Duodenal mucosa (tissue), 2 donors: ENCODE measurements around the gene PMS1.

Experiments
- H3K27ac ChIP-seq: one replicate; pipeline ENCODE4 v1.7.0; 2013; ENCODE audit warnings: low read depth, low read length
- H3K27me3 ChIP-seq, 2 donors: one replicate each; pipeline ENCODE4 v1.7.0; 2013; ENCODE audit warnings: low read length in 2 of 2, control low read depth in 1 of 2; ENCODE audit not compliant: insufficient read depth in 2 of 2, control insufficient read depth in 1 of 2
- H3K36me3 ChIP-seq, 2 donors: one replicate each; pipeline ENCODE4 v1.7.0; 2013; ENCODE audit warnings: low read length in 2 of 2, control low read depth in 1 of 2; ENCODE audit not compliant: insufficient read depth in 2 of 2, control insufficient read depth in 1 of 2
- H3K4me1 ChIP-seq, 2 donors: one replicate each; pipeline ENCODE4 v1.7.0; 2013; ENCODE audit warnings: low read length in 2 of 2, control low read depth in 1 of 2; ENCODE audit not compliant: insufficient read depth in 2 of 2, control insufficient read depth in 1 of 2
- H3K4me3 ChIP-seq, 2 donors: one replicate each; pipeline ENCODE4 v1.7.0; 2013; ENCODE audit warnings: low read length in 2 of 2, low read depth in 1 of 2
- H3K9ac ChIP-seq, 2 donors: one replicate each; pipeline ENCODE4 v1.7.0; 2013; ENCODE audit warnings: low read length in 2 of 2, low read depth in 1 of 2
- H3K9me3 ChIP-seq, 2 donors: one replicate each; pipeline ENCODE4 v1.7.0; 2013; ENCODE audit warnings: low read length in 2 of 2, control low read depth in 1 of 2; ENCODE audit not compliant: control insufficient read depth in 1 of 2

The PMS1 gene

DNA sequence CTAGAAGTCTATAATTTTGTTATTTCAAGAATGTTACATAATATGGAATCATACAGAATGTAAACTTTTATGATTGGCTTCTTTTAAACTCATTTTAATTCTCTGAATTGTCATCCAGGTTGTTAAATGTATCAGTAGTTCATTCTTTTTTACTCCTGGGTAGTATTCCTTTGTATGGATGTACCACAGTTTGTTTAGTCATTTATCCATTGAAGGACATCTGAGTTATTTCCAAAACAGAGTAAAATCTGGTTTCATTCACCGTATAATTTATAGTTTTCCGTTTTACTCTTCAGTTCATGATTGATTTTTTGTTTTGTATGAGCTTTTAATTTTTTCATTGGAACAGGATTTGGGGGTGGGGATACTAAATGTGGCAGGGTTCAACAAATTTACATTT lies 132.4 kb downstream of the PMS1 start:
- H3K4me1 ChIP-seq = no peaks in the 10 kb centered on the region
- no peak overlapping the region for H3K27ac ChIP-seq
- H3K36me3 ChIP-seq = no peaks in the 10 kb centered on the region
- no peak overlapping the region for H3K4me3 ChIP-seq
- no peaks in the 10 kb centered on the region for H3K9me3 ChIP-seq
- no peak overlapping the region for H3K9ac ChIP-seq
- H3K27me3 ChIP-seq = no peaks in the 10 kb centered on the region
